Activated T-helper 1 cell treated with Interleukin-2 at 50 U/mL for 16 hours (primary cell): ENCODE data around the gene STK17A.
"Not testable (repeated sequence)": the region's sequence is repeated elsewhere in the genome, so short reads cannot be mapped to it uniquely, and the experiment has no call there.

Source experiments
- DNase-seq: peaks from one replicate; pipeline ENCODE4 v3.0.0-alpha.2; 2020; ENCODE audit warnings: low read depth

The STK17A gene

GRCh38 chr7:43568529-43568928 lies 14.4 kb upstream of the STK17A start:
- no peak for DNase-seq

DNA sequence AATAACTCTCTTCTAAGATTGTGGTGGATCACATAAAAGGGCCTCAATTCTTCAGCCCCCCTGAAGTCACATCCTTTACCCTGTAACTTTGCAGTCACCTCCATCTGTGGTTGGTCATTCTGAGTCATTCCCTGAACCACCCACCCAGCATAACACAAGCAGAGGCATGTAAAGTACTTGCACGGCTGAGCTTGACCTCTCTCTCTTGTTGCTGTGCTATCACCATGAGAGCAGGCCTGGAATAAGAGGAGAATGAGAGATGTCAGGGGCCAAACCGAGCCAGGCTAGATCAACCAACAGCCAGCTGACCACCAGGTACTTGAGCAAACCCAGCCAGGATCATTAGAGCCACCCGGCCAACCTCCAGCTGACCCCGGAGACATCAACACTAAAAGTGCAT lies 13.5 kb upstream of the STK17A start:
- no peak for DNase-seq

DNA sequence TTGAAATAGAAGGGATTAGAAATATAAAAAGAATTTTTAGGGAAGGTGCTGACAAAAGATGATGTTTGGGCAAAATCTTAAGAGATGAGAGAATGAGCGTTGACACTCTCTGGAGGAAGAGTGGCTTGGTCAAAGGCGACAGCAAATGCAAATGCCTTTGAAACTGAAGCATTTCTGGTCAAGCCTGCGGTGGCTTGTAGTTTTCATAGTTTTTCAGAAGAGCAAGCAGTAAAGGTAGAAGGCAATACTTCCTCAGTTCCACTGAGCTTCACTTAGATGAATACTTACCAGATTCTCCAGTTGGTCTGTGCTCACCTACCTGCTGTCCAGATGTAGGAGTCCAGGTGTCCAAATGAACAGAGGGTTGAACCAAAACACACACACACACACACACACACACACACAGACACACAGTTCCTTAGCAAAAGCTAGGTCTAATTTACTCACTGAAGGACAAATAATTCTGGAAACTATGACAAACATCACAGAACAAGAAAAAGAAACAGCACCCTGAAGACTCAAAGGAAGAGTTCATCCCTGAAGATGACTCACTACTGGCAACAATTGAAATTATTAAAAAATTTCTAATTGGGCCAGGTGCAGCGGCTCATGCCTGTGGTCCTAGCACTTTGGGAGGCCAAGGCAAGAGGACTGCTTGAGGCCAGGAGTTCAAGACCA lies 12.1 kb upstream of the STK17A start:
- DNase-seq = no peak

GRCh38 chr7:43572516-43573049 lies 10.3 kb upstream of the STK17A start:
- no peak for DNase-seq

- not testable (repeated sequence) for DNase-seq
Measured at GRCh38 chr7:43573832-43574231, 9.1 kb upstream of the STK17A start.

- no peak for DNase-seq
Measured at GRCh38 chr7:43575506-43575905, 7.4 kb upstream of the STK17A start.

DNA sequence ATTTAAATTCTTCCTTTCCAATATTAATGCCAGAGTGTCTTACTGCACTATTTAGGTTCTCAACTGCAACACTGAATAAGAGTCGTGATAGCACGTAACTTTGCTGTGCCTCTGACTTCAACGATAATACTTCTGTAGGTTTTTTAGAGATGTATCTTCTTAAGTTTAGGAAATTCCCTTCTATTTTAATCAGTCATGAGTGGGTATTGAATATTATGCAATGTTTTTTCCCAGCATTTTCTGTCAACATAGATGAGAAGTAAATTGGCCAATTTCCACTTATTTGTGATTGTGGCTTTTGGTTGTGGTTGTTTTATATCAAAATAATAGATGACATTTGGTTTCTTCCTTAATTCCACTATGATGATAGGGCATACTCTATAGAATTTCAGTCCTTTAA lies 6.7 kb upstream of the STK17A start:
- no peak for DNase-seq

- DNase-seq = no peak
Measured at GRCh38 chr7:43577485-43577951, 5.4 kb upstream of the STK17A start.

DNA sequence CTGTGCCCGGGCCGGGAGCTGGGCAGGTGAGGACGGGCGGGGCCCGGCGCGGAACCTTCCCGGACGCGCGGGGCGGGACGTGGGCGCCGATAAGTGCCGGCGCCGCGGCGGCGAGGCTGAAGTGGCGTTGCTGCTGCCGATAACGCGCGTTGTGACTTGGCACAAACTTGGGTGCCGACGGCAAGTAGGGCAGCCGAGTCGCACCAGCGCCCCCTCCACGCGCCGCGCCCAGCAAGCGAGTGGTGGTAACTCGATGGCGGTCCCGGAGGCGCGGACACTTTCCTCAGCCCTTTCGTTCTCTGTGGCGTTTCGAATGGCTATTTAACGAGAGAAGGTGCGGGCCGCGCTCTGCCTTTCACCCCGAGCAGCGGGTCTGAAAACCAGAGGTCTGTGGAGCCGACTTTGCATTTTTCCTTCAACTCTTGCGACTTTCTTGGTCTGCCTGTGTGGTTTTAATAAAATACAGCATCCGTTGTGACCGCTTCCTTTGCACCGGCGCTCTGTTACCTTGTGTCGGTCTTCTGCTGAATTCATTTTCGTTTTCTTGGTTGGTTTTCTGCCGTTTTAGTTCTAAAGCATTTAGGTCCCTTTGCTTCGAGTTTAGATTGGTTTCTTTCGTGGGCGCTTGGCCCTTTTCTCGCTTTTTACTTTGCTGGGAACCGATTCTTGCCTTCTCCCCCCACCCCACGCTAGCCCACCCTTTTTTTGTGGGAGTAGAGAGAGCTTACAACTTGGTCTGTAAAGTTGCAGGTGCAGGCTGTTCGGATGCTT lies 701 bp downstream of the STK17A start:
- peak; percentile 52 for DNase-seq

GRCh38 chr7:43584195-43584586 lies 1.3 kb downstream of the STK17A start:
- no peak for DNase-seq

GRCh38 chr7:43584733-43585132 lies 1.8 kb downstream of the STK17A start:
- not testable (repeated sequence) for DNase-seq

- DNase-seq = no peak
Measured at GRCh38 chr7:43585562-43585961, 2.7 kb downstream of the STK17A start.

GRCh38 chr7:43586251-43586900 lies 3.5 kb downstream of the STK17A start:
- no peak for DNase-seq

DNA sequence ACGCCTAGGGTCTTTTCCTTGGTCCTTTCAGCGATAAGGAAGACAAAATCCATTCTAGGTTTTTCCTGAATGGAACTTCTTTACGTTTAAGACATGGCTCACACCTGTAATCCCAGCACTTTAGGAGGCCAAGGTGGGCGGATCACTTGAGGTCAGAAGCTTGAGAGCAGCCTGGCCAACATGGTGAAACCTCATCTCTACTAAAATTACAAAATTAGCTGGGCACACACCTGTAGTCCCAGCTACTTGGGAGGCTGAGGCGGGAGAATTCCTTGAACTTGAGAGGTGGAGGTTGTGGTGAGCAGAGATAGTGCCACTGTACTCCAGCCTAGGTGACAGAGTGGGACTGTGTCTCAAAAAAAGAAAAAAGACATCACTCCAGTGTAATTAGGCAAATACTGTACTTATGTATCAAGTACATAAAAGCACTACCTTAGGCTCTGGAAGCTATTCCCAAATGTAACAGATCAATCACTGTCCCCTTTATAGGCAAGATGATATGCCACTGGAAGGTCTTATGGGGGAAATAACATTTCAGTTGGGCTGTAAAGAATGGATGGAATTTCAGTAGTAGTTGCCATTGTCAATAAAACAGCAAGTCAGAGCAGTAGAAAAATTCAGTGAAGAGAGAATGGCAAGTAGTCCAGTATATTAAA lies 5.7 kb downstream of the STK17A start:
- no peak for DNase-seq

GRCh38 chr7:43589133-43589478 lies 6.2 kb downstream of the STK17A start:
- DNase-seq = no peak

DNA sequence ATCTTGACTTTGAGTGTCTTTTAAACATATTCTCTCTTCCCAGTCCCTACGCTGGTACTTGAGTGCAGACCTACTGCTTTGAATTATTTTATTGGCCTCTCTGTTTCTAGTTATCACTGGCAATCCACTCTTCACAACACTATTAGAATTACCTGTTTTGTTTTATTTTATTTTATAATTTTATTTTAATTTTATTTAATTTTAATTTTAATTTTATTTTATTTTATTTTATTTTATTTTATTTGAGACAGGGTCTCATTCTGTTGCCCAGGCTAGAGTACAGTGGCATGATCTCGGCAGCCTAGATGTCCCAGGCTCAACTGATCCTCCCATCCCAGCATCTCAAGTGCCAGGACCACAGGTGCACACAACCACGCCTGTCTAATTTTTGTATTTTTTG lies 6.8 kb downstream of the STK17A start:
- no peak for DNase-seq

DNA sequence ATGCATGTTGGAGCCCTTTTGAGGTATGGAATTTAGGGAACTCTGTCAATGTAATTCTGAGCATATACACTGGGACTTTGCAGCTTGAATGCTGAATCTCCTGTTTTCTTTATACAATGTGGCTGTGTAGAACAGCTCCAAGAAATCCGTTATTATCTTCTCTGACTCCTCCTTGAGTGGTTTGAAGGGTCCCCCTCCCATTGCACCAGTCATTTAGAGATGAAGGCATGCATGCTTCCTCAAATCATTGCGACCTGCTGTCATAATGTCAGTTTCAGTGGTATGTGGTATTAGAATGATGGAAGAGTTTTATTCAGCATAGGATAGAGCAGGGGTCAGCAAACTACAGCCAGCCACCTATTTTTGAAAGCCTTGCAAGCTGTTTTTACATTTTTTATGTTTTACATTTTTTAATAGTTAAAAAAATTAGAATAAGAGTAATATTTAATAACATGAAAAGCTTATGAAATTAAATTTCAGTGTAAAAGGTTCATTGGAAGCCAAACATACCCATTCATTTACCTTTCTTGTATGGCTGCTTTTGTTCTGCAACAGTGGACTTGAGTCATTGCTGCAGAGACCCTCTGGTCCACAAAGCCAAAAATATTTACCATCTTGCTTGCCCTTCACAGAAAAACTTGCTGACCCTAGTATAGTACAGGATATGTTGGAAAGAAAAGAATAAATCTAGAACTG lies 8.1 kb downstream of the STK17A start:
- DNase-seq = no peak

DNA sequence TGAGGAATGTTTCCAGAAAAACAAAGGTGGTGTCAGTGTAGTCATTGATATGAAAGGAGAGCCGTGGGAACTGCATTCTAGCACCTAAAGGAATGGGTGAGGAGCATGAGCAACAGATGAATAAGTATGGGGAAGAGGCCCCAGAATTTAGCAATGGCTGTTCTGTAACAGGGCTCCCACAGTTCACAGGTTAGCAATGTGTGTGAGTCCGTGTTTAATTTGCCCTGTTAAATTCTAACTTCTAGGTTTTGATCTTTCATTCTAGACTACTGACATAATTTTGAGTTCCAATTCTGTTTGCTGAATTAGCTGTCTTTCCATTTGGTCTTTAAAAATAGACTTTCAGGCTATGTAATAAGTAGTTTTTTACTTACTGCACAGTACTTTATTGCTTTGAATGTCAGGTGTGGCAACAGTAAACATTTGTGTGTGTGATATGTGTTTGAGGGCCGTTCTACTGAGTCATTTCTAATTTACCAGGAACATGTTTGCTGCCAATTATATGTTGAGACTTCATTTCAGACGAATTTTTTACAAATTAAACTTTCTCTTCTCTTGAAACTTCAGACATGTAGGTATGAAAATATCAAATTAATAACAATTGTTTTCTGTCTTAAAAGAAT lies 8.8 kb downstream of the STK17A start:
- DNase-seq = no peak

GRCh38 chr7:43592326-43592725 lies 9.4 kb downstream of the STK17A start:
- no peak for DNase-seq

DNA sequence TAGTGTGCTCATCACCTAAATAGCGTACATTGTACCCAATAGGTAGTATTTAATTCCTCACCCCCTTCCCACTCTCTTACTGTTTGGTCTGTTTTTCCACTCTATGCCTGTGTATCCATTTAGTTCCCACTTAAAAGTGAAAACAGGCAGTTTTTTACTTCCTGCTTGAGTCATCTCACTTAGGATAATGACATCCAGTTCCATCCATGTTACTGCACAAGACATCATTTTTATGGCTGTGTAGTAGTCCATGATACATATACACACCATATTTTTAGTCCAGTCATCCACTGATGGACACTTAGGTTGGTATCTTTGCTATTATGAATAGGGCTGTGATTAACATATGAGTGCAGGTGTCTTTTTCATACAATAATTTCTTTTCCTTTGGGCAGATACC lies 10.1 kb downstream of the STK17A start:
- DNase-seq = no peak

DNA sequence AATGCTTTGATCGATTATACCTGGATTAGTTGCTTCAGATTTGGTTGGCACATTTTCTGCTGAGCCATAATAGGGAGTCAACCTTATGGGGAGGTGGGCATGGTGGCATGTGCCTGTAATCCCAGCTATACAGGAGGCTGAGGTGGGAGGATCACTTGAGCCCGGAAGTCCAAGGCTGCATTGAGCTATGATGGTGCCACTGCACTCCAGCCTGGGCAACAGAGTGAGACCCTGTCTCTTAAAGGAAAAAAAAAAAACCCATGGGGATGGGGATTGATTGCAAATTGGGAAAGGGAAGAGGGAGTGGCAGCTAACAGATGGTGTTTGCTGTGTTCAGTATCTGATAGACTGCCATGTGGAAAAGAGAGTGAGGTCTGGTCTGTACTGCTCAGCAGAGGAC lies 11.1 kb downstream of the STK17A start:
- DNase-seq = no peak
